GM06990 (cell line): Measurements from ENCODE around the gene ELOF1.

Experiments
- DNase-seq: peaks from one replicate; pipeline ENCODE4 v3.0.0-alpha.2; 2011; ENCODE audit not compliant: insufficient read length; ENCODE audit errors: extremely low read depth
- H3K27me3 ChIP-seq: replicated peaks from 2 replicates; pipeline ENCODE4 v1.6.0; 2011; ENCODE audit warnings: low read length; ENCODE audit not compliant: control insufficient read depth, insufficient read depth
- H3K36me3 ChIP-seq: 2 replicates; pipeline ENCODE4 v1.5.1; 2011; ENCODE audit warnings: low read length; ENCODE audit not compliant: control insufficient read depth, insufficient read depth
- H3K4me3 ChIP-seq: replicated peaks from 2 replicates; pipeline ENCODE4 v1.5.1; 2011; ENCODE audit warnings: low read depth, mild to moderate bottlenecking, control low read depth, low read length
- TF ChIP-seq, protein P1 (sequence below): IDR thresholded peaks from 2 replicates; pipeline ENCODE4 v1.5.1; 2011; ENCODE audit warnings: low read length, control low read depth, mild to moderate bottlenecking, inconsistent platforms; ENCODE audit not compliant: insufficient read depth, poor library complexity, severe bottlenecking

Gene ELOF1

DNA sequence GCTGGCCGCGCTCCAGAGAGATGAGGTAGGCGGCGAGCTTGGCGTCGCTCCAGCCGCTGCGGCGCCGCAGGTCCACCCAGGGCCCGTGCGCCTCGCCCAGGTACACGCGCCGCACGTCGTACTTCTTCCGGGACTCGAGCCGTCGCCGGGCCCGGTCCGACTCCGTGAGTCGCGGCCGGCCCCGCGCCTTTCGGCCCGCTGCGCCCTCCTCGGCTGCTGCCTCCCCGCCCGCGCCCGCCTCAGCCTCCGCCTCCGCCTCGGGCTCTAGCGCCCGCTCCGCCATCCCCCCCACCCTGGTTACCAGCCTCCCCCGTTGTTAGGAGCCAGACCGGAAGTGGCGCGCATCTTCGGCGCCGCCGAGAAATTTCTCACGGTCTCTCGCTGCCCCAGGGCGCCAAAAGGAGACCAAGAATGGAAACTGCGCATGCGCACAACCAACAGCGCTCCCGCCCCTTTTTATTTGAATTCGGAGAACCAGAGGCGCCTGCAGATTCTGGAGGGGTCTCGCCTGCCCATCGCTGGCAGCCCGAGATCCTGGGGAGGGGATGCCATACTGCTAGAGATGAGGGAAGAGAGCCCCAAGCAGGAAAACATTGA is 53.4 kb downstream of the ELOF1 start, which contains the start of gene ZNF653:
TSS of gene ZNF653 (minus strand) at position 336 of the 597 bp plus-strand sequence. CDS start at position 283, 53 bp downstream.
- H3K36me3 ChIP-seq: peaks cover 3% of the 10 kb centered on the region
- H3K27me3 ChIP-seq: no peaks in the 10 kb centered on the region
- DNase-seq: peak; percentile 91
- H3K4me3 ChIP-seq: peak within 1 kb of the TSS; percentile 83
- TF ChIP-seq, protein P1, sequence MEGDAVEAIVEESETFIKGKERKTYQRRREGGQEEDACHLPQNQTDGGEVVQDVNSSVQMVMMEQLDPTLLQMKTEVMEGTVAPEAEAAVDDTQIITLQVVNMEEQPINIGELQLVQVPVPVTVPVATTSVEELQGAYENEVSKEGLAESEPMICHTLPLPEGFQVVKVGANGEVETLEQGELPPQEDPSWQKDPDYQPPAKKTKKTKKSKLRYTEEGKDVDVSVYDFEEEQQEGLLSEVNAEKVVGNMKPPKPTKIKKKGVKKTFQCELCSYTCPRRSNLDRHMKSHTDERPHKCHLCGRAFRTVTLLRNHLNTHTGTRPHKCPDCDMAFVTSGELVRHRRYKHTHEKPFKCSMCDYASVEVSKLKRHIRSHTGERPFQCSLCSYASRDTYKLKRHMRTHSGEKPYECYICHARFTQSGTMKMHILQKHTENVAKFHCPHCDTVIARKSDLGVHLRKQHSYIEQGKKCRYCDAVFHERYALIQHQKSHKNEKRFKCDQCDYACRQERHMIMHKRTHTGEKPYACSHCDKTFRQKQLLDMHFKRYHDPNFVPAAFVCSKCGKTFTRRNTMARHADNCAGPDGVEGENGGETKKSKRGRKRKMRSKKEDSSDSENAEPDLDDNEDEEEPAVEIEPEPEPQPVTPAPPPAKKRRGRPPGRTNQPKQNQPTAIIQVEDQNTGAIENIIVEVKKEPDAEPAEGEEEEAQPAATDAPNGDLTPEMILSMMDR: no peak

DNA sequence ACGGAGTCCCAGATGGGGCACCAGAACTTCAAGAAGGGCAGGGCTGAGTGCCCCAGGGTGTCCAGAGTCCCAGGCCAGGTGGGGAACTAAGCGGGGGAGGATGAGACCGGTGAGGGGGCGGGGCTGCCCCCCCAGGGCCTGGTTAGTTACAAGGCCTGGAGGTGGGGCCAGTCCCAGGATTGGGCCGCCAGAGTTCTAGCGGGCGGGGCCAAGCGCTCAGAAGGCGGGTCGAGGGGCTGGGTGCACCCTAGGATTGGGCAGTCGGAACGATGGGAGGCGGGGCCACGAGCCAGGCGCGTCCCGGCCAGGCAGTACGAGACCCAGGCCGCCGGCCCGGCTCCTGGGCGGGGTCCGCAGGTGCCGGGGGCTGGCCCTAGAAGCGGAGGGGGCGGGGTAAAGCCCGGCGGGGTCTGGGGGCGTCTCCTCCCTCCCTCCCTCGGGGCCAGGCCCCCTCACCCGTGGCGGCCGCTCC is 54.0 kb downstream of the ELOF1 start:
- DNase-seq: peak; percentile 97
- Histone ChIP-seq H3K36me3 (peaks cover 3% of the 10 kb centered on the region), H3K4me3 (peak overlapping the region; percentile 83), H3K27me3 (no peaks in the 10 kb centered on the region)
- TF ChIP-seq, protein P1: no peak

GRCh38 chr19:11504502-11505031 is 54.5 kb downstream of the ELOF1 start:
- no peak for DNase-seq
- TF ChIP-seq, protein P1: no peak
- Histone ChIP-seq H3K27me3 (no peaks in the 10 kb centered on the region), H3K36me3 (peaks cover 3% of the 10 kb centered on the region), H3K4me3 (peak overlapping the region; percentile 83)
